Measurements from ENCODE around the gene LZTFL1. TPM values are rescaled to one million over a fixed set of nuclear protein-coding genes. Genes with fewer than 3 reads are reported as not detected.

The LZTFL1 gene
- total RNA-seq, 2 donors from 2014 or later: 8.3 to 8.9 TPM

GRCh38 chr3:45787551-45787950 is 54.4 kb downstream of the LZTFL1 start:
- Histone ChIP-seq H3K9me3 (peaks cover 0 to 14% of the 10 kb centered on the region in 2 donors), H3K4me3 (no peak overlapping the region), H3K4me1 (no peaks in the 10 kb centered on the region), H3K36me3 (no peaks in the 10 kb centered on the region), H3K27me3 (no peaks in the 10 kb centered on the region), H3K27ac (no peak overlapping the region)
- DNase-seq (ENCODE audit: low spot score): peak; percentile 26
- TF ChIP-seq, protein P1, sequence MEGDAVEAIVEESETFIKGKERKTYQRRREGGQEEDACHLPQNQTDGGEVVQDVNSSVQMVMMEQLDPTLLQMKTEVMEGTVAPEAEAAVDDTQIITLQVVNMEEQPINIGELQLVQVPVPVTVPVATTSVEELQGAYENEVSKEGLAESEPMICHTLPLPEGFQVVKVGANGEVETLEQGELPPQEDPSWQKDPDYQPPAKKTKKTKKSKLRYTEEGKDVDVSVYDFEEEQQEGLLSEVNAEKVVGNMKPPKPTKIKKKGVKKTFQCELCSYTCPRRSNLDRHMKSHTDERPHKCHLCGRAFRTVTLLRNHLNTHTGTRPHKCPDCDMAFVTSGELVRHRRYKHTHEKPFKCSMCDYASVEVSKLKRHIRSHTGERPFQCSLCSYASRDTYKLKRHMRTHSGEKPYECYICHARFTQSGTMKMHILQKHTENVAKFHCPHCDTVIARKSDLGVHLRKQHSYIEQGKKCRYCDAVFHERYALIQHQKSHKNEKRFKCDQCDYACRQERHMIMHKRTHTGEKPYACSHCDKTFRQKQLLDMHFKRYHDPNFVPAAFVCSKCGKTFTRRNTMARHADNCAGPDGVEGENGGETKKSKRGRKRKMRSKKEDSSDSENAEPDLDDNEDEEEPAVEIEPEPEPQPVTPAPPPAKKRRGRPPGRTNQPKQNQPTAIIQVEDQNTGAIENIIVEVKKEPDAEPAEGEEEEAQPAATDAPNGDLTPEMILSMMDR (IDR thresholded peaks at IDR 0.05): no peak

DNA sequence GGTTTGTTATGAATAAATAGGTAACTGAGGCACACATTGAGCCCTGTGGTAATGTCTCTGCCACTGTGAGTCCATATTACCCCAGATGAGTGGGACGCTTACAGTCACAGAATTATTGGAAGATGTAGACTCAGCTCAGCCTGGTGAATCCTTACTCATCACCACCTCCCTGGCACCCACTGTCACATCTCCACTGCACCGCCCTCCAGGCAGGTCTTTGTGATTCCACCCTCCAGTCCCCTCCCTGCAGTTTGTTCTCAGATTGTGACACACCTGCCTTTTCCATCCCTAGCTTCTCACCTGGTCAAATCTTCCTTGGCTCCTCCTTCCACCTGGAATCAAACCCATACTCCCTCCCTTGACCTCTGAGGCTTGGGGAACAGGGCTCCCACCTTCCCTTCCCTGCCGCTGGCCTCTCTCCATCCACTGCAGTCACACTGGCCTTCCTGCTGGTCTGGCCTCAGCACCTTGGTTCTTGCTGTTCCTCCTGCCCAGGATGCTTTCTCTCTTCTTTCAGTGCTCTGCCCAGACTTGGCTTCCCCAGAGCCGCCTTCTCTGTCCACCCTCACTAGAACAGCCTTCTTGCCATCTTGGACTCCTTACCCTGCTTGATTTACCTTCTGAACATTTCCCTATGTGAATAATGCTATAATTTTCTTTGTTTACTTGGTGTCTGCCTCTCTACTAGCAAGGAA is 55.0 kb downstream of the LZTFL1 start:
- TF ChIP-seq, protein P1 (IDR thresholded peaks at IDR 0.05): no peak
- no peak overlapping the region for H3K4me3 ChIP-seq
- no peak overlapping the region for H3K27ac ChIP-seq
- no peaks in the 10 kb centered on the region for H3K4me1 ChIP-seq
- no peaks in the 10 kb centered on the region for H3K36me3 ChIP-seq
- no peaks in the 10 kb centered on the region for H3K27me3 ChIP-seq
- H3K9me3 ChIP-seq: peaks cover 0 to 14% of the 10 kb centered on the region in 2 donors
- peak; percentile 21 for DNase-seq (ENCODE audit: low spot score)

DNA sequence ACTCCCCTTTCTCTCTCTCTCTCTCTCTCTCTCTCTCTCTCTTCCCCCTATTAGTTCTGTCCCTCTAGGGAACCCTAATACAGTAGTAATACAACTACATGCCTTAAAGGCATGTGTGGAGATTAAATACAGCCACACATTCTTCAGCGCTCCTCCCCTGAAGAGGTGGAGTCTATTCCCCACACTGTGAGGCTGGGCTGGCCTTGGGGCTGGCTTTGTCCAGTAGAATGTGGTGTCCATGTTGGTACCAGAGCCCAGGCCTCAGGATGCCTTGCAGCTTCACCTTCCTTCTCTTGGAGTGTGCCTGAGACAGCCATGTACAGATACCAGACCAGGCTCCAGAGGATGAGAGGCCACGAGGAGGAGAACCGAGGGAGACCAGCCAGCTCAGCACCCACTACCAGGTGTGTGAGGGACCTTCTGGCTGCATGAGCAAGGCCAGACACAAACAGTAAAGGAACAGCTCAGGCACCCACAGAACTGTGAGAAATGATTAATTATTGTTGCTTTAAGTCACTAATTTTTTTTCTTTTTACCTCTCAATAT is 56.2 kb downstream of the LZTFL1 start:
- H3K4me1 ChIP-seq: no peaks in the 10 kb centered on the region
- no peaks in the 10 kb centered on the region for H3K36me3 ChIP-seq
- H3K27ac ChIP-seq: no peak overlapping the region
- H3K9me3 ChIP-seq: peaks cover 0 to 14% of the 10 kb centered on the region in 2 donors
- DNase-seq (ENCODE audit: low spot score): peak; percentile 42
- no peaks in the 10 kb centered on the region for H3K27me3 ChIP-seq
- H3K4me3 ChIP-seq: no peak overlapping the region
- TF ChIP-seq, protein P1 (IDR thresholded peaks at IDR 0.05): no peak

DNA sequence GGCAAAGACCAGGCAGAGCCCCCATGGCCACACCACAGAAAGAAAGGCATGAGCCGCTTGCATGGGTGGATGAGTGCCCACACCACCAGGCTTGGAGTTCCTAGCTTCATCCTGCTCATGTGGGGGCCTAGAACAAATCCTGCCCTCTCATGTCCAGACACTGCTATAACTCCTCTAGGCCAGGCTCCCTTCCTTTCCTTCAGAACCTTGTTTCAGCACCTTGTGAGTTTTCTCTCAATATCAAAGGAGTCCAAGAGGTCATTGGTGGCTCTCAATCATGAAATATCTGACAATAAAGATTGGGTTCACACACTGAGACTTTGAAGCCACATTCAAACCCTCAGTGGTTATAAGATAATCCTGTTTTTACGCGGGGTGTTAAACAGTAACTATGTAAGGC is 58.3 kb downstream of the LZTFL1 start:
- Histone ChIP-seq H3K4me1 (no peaks in the 10 kb centered on the region), H3K36me3 (no peaks in the 10 kb centered on the region), H3K9me3 (no peaks in the 10 kb centered on the region), H3K27me3 (no peaks in the 10 kb centered on the region), H3K27ac (no peak overlapping the region), H3K4me3 (no peak overlapping the region)
- TF ChIP-seq, protein P1 (IDR thresholded peaks at IDR 0.05): no peak
- peak; percentile 16 for DNase-seq (ENCODE audit: low spot score)

DNA sequence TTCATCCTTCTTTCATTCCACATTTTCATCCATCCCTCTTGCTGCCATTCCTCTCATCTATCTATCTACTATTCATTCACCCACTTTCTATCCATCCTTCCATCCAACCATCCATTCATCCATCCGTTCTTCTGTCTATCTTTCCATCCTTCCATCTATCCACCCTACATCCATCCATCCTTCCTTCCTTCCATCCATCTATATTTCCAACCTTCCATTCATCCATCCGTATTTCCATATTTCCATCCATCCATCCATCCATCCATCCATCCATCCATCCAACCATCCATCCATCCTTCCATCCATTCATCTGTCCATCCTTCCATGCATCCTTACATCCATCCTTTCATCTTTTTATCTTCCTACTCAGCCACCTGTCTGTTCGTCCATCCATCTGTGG is 59.5 kb downstream of the LZTFL1 start:
- Histone ChIP-seq H3K4me3 (no peak overlapping the region), H3K27ac (no peak overlapping the region), H3K27me3 (no peaks in the 10 kb centered on the region), H3K36me3 (no peaks in the 10 kb centered on the region), H3K4me1 (no peaks in the 10 kb centered on the region), H3K9me3 (no peaks in the 10 kb centered on the region)
- DNase-seq (ENCODE audit: low spot score): no peak
- TF ChIP-seq, protein P1 (IDR thresholded peaks at IDR 0.05): no peak
